SH-SY5Y (cell line): ENCODE results near the gene MPP1.

Experiments used
- GATA2 ChIP-seq: IDR thresholded peaks from 2 replicates; pipeline ENCODE4 v1.6.1; 2011; ENCODE audit warnings: mild to moderate bottlenecking, low read depth, low read length
- GATA3 ChIP-seq: IDR thresholded peaks from 2 replicates; pipeline ENCODE4 v1.6.1; 2011; ENCODE audit warnings: low read depth, mild to moderate bottlenecking, low read length, moderate library complexity

MPP1 gene

GRCh38 chrX:154818916-154819770 is 13.9 kb upstream of the MPP1 start:
- TF ChIP-seq GATA3, result no peak
- TF ChIP-seq GATA2, result no peak

DNA sequence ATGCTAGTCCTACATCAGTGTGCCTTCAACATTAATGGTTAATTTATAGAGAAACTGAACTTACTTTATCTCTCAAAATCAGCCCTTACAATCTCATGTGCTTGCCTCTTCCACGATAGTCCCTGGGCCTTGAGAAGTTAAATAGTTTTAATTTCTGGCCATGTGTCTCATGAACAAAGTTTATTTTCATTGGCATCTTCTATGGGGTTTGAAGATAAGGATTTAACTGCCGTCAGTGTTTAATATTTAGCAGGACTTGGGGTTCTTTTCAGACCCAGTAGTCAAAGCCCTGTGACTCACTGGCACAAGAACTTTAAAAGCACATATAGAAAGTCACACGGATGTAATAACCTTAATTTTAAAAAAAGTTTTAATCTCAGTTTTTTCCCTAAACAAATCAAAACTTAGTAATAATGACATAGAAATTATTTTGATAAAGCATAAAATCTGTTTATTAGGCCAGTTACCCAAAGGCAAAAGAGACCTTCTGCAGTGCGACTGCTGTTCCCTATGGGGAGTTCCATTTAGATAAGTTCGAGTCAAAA is 10.1 kb upstream of the MPP1 start:
- TF ChIP-seq GATA2 (no peak), GATA3 (no peak)

GRCh38 chrX:154813801-154814200 is 8.5 kb upstream of the MPP1 start:
- TF ChIP-seq GATA3 (no peak), GATA2 (no peak)

DNA sequence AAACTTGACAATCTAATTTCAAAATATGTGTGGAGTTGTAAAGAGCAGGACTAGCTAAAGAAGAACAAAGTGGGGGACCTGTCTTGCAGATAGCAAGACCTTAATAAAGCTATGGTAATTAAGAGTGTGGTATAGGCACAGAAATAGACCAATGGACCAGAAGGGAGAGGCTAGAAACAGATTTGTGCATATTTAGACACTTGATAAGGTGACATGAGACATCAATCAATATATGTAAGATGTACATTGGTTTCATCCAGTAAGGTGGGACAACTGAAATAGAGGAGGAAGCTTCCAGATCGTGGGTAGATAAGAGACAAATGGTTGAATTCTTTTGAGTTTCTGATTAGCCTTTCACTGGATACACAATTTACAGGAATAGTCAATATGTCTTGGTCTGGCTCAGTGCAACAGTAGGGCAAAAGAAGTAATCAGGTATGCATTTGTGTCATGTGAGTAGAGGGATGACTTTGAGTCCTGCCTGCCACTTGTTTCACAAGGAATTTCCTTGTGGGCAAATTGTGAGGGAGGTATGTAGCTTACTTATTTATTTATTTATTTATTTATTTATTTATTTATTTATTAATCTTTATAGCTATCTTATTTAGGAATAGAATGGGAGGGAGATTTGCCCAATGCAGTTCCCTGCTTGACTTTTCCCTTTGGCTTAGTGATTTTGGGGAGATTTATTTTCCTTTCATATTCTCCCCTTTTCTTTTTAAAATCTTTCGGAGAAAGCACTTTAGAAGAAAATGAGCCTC is 7.2 kb upstream of the MPP1 start:
- TF ChIP-seq GATA3 (no peak), GATA2 (no peak)

DNA sequence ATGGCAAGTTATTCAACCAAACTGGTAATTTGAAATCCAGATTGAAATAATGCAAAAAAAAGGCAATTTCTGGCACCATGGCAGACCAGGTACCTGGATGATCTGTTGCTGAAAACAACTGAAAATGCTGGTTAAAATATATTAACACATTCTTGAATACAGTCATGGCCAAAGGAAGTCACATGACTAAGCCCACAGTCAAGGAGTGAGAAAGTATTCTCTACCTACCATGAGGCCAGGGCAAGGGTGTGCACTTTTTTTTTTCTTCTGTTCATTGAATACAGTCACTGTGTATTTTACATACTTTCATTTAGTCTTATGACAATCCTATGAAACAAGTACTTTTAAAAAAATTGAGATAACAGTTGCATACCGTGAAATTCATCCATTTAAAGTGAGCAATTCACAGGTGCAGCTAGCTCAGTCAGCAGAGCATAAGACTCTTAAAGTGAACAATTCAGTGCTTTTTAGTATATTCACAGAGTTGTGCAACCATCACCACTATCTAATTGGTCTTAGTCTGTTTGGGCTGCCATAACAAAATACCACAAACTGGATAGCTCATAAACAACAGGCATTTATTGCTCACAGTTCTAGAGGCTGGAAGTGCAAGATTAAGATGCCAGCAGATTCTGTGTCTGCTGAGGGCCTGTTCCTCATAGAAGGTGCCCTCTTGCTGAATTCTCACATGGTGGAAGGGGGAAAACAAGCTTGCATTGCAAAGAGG is 4.8 kb upstream of the MPP1 start:
- TF ChIP-seq GATA3 (no peak), GATA2 (no peak)

DNA sequence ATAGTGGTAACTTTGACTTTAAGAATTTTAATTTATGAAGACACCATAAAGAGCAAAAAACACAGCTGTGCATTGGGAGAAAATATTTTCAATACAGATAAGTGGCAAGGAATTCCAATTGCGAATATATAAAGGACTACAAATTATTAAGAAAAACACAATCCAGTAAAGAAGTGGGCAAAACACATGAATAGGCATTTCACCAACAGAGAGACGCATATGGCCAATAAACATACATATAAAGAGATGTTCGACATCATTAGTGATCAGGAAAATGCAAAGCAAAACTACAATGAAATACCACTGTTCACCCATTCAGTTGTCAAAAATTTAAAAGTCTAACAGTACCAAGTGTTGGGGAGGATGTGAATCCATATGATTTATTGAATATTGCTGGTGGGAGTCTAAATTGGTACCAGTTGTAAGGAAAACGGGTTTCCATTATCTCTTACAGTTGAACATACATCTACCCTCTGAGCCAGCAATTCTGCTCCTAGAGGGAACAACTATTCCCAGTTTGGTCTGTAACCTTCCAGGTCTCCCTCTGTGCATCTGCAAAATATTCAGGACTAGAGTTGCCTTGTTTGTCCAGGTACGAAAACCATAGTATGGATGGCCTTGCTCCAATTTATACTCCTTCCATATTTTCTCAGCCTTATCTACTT is 1.7 kb upstream of the MPP1 start:
- no peak for TF ChIP-seq GATA3
- no peak for TF ChIP-seq GATA2

GRCh38 chrX:154805696-154806091 is 409 bp upstream of the MPP1 start:
- TF ChIP-seq GATA3 (no peak), GATA2 (no peak)

GRCh38 chrX:154804261-154804956 is 876 bp downstream of the MPP1 start:
- no peak for TF ChIP-seq GATA2

GRCh38 chrX:154802947-154803346 is 2.3 kb downstream of the MPP1 start:
- TF ChIP-seq GATA3, result no peak
- TF ChIP-seq GATA2, result no peak

GRCh38 chrX:154800478-154801210 is 4.6 kb downstream of the MPP1 start:
- TF ChIP-seq GATA3 (no peak), GATA2 (no peak)

- no peak for TF ChIP-seq GATA2
- no peak for TF ChIP-seq GATA3
Measured at GRCh38 chrX:154799556-154800348, 5.5 kb downstream of the MPP1 start.

DNA sequence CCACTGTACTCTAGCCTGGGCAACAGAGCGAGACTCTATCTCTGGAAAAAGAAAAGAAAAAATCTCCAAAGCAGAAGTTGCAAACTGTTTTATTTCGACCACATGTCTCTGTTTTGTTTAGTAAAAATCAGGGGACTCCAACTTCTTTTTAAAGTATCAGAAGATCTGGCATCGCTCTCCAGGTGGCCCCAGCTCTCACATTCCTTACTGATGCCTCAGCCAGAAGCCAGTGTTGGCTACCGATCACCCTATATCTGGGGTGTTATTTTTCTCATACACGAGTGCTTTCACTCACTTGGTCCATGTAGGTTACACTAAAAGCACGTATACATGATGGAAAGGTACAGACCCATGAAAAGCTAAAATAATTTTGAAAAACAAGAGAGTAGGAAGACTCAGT is 8.3 kb downstream of the MPP1 start:
- no peak for TF ChIP-seq GATA3
- TF ChIP-seq GATA2, result no peak

- TF ChIP-seq GATA2, result no peak
- TF ChIP-seq GATA3, result no peak
Measured at GRCh38 chrX:154795016-154795415, 10.3 kb downstream of the MPP1 start.
